ENCODE measurements around the gene ADCY7.

GRCh38 chr16:50351952-50352351 is 85.6 kb downstream of the ADCY7 start:
- TF ChIP-seq CTCF (conservative IDR thresholded peaks at IDR 0.05 in 1 of 2, IDR thresholded peaks at IDR 0.05 in 1 of 2; ENCODE audit: low read depth in 1 of 2, low read length in 2 of 2) (no peak), EZH2 (IDR thresholded peaks at IDR 0.05; ENCODE audit: low read length, missing control alignments) (no peak)
